HEK293T (cell line): ENCODE data around the gene IREB2.

Source experiments
- CTCF ChIA-PET: fragments of 350-600 bp; formaldehyde crosslinking; extraction: SDS; loops from one replicate; lab custom pipeline; 2021; ENCODE audit warnings: antibody characterized with exemption, inconsistent platforms; lab: Yijun Ruan, JAX
- POLR2A ChIA-PET: fragments of 350-600 bp; formaldehyde crosslinking; extraction: SDS; loops from one replicate; lab custom pipeline; 2020; ENCODE audit warnings: antibody characterized with exemption, inconsistent platforms; lab: Yijun Ruan, JAX
- DNase-seq: peaks from one replicate; pipeline ENCODE4 v3.0.0; 2012; ENCODE audit warnings: mixed read lengths; ENCODE audit errors: extremely low spot score
- ARNT ChIP-seq: fragments of 450-650 bp; IDR thresholded peaks from 2 replicates; pipeline ENCODE4 v1.6.1; 2017; ENCODE audit warnings: mild to moderate bottlenecking
- BHLHE40 ChIP-seq: fragments of 450-650 bp; IDR thresholded peaks from 2 replicates; pipeline ENCODE4 v1.6.1; 2016; ENCODE audit warnings: mild to moderate bottlenecking, moderate library complexity, borderline replicate concordance
- CTBP1 ChIP-seq: fragments of 450-650 bp; IDR thresholded peaks from 2 replicates; pipeline ENCODE4 v1.6.1; 2016; ENCODE audit warnings: borderline replicate concordance
- ELF4 ChIP-seq: fragments of 450-650 bp; IDR thresholded peaks from 2 replicates; pipeline ENCODE4 v1.6.1; 2017; ENCODE audit warnings: antibody characterized with exemption
- FOXA1 ChIP-seq: fragments of 450-650 bp; IDR thresholded peaks from 2 replicates; pipeline ENCODE4 v1.6.1; 2016; ENCODE audit warnings: mild to moderate bottlenecking
- FOXK2 ChIP-seq: fragments of 450-650 bp; IDR thresholded peaks from 2 replicates; pipeline ENCODE4 v1.6.1; 2016; ENCODE audit warnings: mild to moderate bottlenecking
- FOXM1 ChIP-seq: fragments of 450-650 bp; IDR thresholded peaks from 2 replicates; pipeline ENCODE4 v1.6.1; 2017; ENCODE audit warnings: mild to moderate bottlenecking, borderline replicate concordance
- HDGF ChIP-seq: fragments of 450-650 bp; IDR thresholded peaks from 2 replicates; pipeline ENCODE4 v1.6.1; 2017; ENCODE audit warnings: antibody characterized with exemption, borderline replicate concordance
- L3MBTL2 ChIP-seq: fragments of 450-650 bp; conservative IDR thresholded peaks from 2 replicates; pipeline ENCODE4 v1.6.1; 2016; ENCODE audit warnings: mild to moderate bottlenecking
- LEF1 ChIP-seq: fragments of 450-650 bp; IDR thresholded peaks from 2 replicates; pipeline ENCODE4 v1.6.1; 2017; ENCODE audit warnings: mild to moderate bottlenecking, borderline replicate concordance
- NFRKB ChIP-seq: fragments of 450-650 bp; IDR thresholded peaks from 2 replicates; pipeline ENCODE4 v1.6.1; 2016; ENCODE audit warnings: mild to moderate bottlenecking, moderate library complexity
- SP1 ChIP-seq: fragments of 450-650 bp; IDR thresholded peaks from 2 replicates; pipeline ENCODE4 v1.6.1; 2017
- SUZ12 ChIP-seq: fragments of 450-650 bp; IDR thresholded peaks from 2 replicates; pipeline ENCODE4 v1.6.1; 2016; ENCODE audit warnings: mild to moderate bottlenecking
- TARDBP ChIP-seq: fragments of 450-650 bp; IDR thresholded peaks from 2 replicates; pipeline ENCODE4 v1.6.1; 2016
- ZNF384 ChIP-seq: fragments of 450-650 bp; IDR thresholded peaks from 2 replicates; pipeline ENCODE4 v1.6.1; 2016
- TF ChIP-seq, protein P1 (sequence below): fragments of 450-650 bp; IDR thresholded peaks from 2 replicates; pipeline ENCODE4 v1.6.1; 2016

The IREB2 gene

DNA sequence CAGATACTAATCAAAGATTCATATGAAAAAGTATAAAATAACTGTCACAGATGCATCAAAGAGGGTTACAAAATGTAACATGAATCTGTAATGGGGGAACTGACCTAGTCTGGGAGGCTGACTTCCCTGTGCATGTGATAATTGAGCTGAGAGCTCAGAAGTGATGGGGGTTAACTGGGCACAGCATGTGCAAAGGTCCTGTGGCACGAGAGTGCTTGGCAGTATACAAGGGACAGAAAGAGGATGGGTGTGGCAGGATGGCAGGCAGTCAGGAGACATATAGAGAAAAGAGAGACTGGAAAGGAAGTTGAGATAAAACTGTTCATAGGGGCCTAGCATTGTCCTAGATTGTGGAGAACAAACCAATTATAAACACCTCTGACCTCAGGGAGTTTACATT, 47.8 kb upstream of the IREB2 start:
- TF ChIP-seq FOXA1 (no peak), HDGF (no peak), ELF4 (no peak), L3MBTL2 (no peak), LEF1 (no peak), ZNF384 (no peak), SUZ12 (no peak), SP1 (no peak), FOXM1 (no peak), BHLHE40 (no peak)
- TF ChIP-seq, protein P1, sequence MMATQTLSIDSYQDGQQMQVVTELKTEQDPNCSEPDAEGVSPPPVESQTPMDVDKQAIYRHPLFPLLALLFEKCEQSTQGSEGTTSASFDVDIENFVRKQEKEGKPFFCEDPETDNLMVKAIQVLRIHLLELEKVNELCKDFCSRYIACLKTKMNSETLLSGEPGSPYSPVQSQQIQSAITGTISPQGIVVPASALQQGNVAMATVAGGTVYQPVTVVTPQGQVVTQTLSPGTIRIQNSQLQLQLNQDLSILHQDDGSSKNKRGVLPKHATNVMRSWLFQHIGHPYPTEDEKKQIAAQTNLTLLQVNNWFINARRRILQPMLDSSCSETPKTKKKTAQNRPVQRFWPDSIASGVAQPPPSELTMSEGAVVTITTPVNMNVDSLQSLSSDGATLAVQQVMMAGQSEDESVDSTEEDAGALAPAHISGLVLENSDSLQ = no peak
- no peak for DNase-seq
- CTCF ChIA-PET = no interaction called here
- POLR2A ChIA-PET = no interaction called here

DNA sequence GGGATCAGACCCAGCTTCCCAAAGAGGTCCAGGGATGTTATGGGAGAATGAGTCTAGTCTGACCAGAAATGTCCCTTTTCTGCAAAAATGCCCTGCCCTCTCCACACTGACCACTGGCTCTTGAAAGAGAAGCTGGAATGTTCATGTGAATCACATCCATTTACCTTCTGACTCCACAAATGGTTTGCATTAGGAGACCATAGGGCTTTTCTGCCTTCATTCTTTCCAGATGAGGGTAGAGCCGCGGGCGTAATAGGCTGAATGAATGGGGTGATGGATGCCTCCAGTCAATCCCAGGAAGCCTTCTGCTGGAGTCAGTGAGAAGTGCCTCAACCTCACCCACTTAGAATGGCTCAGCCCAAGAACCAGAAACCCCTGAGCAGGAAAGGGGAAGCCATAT, 47.2 kb upstream of the IREB2 start:
- ChIA-PET POLR2A (no interaction called here), CTCF (no interaction called here)
- TF ChIP-seq BHLHE40 (no peak), FOXA1 (no peak), ELF4 (no peak), FOXK2 (no peak), ZNF384 (no peak)
- DNase-seq = no peak

DNA sequence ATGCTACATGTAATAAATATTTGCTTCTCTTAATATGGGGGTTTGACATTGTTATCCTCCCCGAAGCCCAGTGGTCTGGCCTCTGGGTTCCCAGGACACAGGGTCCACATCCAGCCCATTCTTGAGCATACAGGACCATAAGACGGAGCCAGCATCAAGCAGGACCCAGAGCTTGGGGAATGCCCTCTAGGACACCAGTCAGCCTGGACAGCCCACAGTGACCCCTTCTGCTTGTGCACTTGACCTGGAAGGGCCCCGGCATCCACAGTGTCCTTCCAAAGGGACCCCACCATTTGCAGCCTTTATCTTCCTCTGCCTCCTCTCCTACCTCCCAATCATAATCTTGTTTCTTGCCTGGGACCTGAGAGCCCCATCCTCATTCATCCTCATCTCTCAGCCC, 46.2 kb upstream of the IREB2 start:
- ChIA-PET CTCF (interaction anchor here (1.0 kb wide), 1 partner anchor 30 kb away, joined by 3 read pairs; no protein-coding TSS in a partner anchor), POLR2A (no interaction called here)
- TF ChIP-seq BHLHE40 = no peak
- no peak for DNase-seq

DNA sequence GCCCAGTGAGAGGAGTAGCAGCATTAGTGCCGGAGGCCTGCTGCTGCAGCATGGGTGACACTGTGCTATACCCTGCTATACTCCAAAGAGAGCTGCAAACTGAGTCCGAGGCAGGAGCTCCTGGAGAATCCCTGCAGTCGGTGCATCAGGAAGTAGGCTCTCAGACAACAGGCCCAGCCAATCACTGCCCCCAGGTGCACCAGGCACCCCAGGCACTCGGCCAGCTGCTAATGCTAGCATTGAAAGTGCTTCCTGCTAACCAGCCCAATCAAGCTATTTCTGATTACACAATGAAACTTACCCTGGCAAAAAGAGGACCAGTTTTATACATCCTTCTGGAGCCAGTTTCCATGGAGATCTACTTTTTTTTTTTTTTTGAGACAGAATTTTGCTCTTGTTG, 45.6 kb upstream of the IREB2 start:
- CTCF ChIA-PET = interaction anchor here (1.0 kb wide), 1 partner anchor 30 kb away, joined by 3 read pairs; no protein-coding TSS in a partner anchor
- DNase-seq = no peak
- TF ChIP-seq, protein P1 = no peak
- TF ChIP-seq ARNT (no peak), FOXK2 (no peak)
- POLR2A ChIA-PET = interaction anchor here (2.2 kb wide), 1 partner anchor 93 kb away, joined by 7 read pairs; the partner anchor contains the start of gene SKIC8

DNA sequence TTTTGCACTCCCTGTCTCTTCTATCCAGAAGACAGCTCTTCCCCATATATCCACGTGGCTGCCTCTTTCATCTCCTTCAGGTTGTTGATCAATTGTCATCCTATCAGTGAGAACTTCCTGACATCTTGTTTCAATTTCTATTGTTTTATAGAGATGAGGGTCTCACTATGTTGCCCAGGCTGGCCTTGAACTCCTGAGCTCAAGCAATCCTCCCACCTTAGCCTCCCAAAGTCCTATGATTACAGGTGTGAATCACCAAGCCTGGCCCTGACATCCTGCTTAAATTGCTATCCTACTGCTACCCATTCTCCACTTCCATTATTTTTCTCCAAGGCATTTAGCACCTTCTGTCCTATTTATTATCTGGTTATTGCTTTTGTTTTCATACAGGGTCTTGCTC, 44.9 kb upstream of the IREB2 start:
- DNase-seq = no peak
- POLR2A ChIA-PET = interaction anchor here (2.2 kb wide), 1 partner anchor 93 kb away, joined by 7 read pairs; the partner anchor contains the start of gene SKIC8
- TF ChIP-seq NFRKB = no peak
- TF ChIP-seq TARDBP = no peak
- no peak for TF ChIP-seq FOXA1
- TF ChIP-seq FOXK2 = no peak
- TF ChIP-seq BHLHE40 = no peak
- TF ChIP-seq ZNF384 = no peak
- TF ChIP-seq LEF1 = no peak
- no peak for TF ChIP-seq SUZ12
- TF ChIP-seq CTBP1 = no peak
- TF ChIP-seq ELF4 = no peak
- TF ChIP-seq SP1 = no peak
- TF ChIP-seq FOXM1 = no peak
- no peak for TF ChIP-seq HDGF
- TF ChIP-seq L3MBTL2 = no peak
- TF ChIP-seq, protein P1 = no peak
- TF ChIP-seq ARNT = no peak
- CTCF ChIA-PET = no interaction called here

DNA sequence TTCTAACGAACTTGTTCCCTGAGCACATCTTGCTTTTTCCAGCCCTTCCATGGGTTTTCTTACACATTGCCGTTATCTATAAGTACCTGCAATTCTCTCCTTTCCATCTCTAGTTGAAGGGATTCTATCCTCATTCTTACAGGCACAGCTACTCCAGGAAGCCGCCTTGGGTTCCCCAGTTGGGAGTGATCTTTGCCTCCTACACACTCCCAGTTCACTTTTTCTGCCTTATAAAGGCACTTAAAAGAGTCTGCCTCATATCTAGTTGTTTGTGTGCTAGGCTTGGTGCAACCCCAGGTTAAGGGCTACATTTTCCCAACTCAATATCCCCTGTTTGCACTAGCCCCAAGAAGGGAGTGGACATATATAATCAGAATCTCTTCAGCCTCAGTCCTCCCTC, 44.0 kb upstream of the IREB2 start:
- ChIA-PET POLR2A (interaction anchor here (2.2 kb wide), 1 partner anchor 94 kb away, joined by 7 read pairs; the partner anchor contains the start of gene SKIC8), CTCF (interaction anchor here (1.0 kb wide), 1 partner anchor 24 kb away, joined by 3 read pairs; no protein-coding TSS in a partner anchor)
- TF ChIP-seq SP1 (no peak), L3MBTL2 (no peak), BHLHE40 (no peak), HDGF (no peak), FOXK2 (no peak)
- DNase-seq = no peak

DNA sequence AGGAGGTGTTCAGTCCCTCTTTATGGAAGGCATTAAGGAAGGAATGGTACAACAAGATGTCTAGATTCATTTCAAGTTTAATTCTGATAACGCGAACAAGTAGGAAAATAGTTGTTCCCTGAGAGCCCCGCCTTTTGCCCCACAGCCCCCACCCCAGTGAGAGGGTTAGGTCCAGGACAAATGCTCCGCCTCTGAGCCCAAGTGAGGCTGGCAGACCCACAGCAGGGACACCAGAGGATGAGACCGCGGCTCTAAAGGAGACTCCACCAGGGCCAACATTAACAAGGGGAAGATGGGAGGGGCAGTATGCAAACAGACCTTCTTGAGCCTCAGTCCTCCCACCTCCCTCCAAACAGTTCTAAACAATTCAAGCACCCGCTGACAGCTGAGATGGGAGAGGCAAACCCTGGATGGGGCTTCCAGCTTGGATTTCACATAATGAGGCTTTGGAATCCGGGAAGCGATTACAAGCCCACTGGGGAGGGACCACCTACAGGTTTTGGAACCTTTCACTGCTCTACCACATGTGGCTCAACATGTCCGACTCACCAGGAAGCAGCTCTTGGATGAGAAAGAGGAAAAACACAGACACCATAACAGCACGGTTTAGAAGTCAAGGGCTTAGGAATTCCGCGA, 42.9 kb upstream of the IREB2 start:
- ChIA-PET POLR2A (interaction anchor here (1.6 to 4.0 kb wide), 3 partner anchors 11 to 42 kb away, joined by 4 to 17 read pairs (median 6); partner anchors contain the start of gene IREB2), CTCF (no interaction called here)
- peak; percentile 61 for DNase-seq
- TF ChIP-seq FOXK2 (no peak), SUZ12 (no peak), HDGF (no peak), NFRKB (no peak), FOXA1 (no peak), L3MBTL2 (no peak), BHLHE40 (no peak), SP1 (no peak), LEF1 (no peak), ARNT (no peak), ZNF384 (no peak), CTBP1 (peak; percentile 70), TARDBP (no peak), ELF4 (no peak)
- TF ChIP-seq, protein P1 = peak; percentile 81
